SK-N-SH treated with all-trans-retinoic acid at 6 μM for 48 hours (cell line): Measurements from ENCODE around the gene STMND1.

Experiments
- ATAC-seq: fragments of 200-7000 bp; cut with Tn5 transposase; 3 replicates; pipeline ENCODE4 v1.9.1; 2020; ENCODE audit warnings: mild to moderate bottlenecking, moderate library complexity
- ARNTL ChIP-seq: fragments of 450-650 bp; formaldehyde crosslinking; IDR thresholded peaks from 2 replicates; pipeline ENCODE4 v1.5.0; 2020; ENCODE audit warnings: low read depth, mild to moderate bottlenecking, moderate library complexity, borderline replicate concordance
- BACH2 ChIP-seq: fragments of 250-450 bp; sonication (Bioruptor Pico); IDR thresholded peaks from 2 replicates; pipeline ENCODE4 v1.9.0; 2021; ENCODE audit warnings: mild to moderate bottlenecking, borderline replicate concordance
- CREB5 ChIP-seq: fragments of 250-450 bp; sonication (Bioruptor Pico); IDR thresholded peaks from 2 replicates; pipeline ENCODE4 v1.5.1; 2020; ENCODE audit warnings: low read depth, mild to moderate bottlenecking, moderate library complexity
- CSDC2 ChIP-seq: fragments of 250-450 bp; sonication (Bioruptor Pico); IDR thresholded peaks from 2 replicates; pipeline ENCODE4 v1.5.0; 2020; ENCODE audit warnings: mild to moderate bottlenecking, moderate library complexity
- CSRNP3 ChIP-seq: fragments of 250-450 bp; sonication (Bioruptor Pico); IDR thresholded peaks from 2 replicates; pipeline ENCODE4 v1.5.1; 2021; ENCODE audit warnings: mild to moderate bottlenecking, moderate library complexity
- ESRRG ChIP-seq: fragments of 250-450 bp; sonication (Bioruptor Pico); IDR thresholded peaks from 2 replicates; pipeline ENCODE4 v1.6.1; 2021; ENCODE audit warnings: mild to moderate bottlenecking
- GLIS3 ChIP-seq: fragments of 250-450 bp; sonication (Bioruptor Pico); IDR thresholded peaks from 2 replicates; pipeline ENCODE4 v1.5.0; 2020; ENCODE audit warnings: mild to moderate bottlenecking, moderate library complexity
- ISL1 ChIP-seq: fragments of 250-450 bp; sonication (Bioruptor Pico); IDR thresholded peaks from 2 replicates; pipeline ENCODE4 v2.1.2; 2022; ENCODE audit warnings: mild to moderate bottlenecking, moderate library complexity
- OSR1 ChIP-seq: fragments of 250-450 bp; sonication (Bioruptor Pico); IDR thresholded peaks from 2 replicates; pipeline ENCODE4 v1.8.0; 2022; ENCODE audit warnings: moderate library complexity, mild to moderate bottlenecking, inconsistent platforms
- PATZ1 ChIP-seq: fragments of 250-450 bp; sonication (Bioruptor Pico); IDR thresholded peaks from 2 replicates; pipeline ENCODE4 v1.8.0; 2020; ENCODE audit warnings: mild to moderate bottlenecking, moderate library complexity, borderline replicate concordance
- PPARA ChIP-seq: fragments of 250-450 bp; sonication (Bioruptor Pico); IDR thresholded peaks from 2 replicates; pipeline ENCODE4 v1.5.0; 2020; ENCODE audit warnings: mild to moderate bottlenecking, borderline replicate concordance
- TCF4 ChIP-seq: fragments of 250-450 bp; sonication (Bioruptor Pico); IDR thresholded peaks from 2 replicates; pipeline ENCODE4 v1.8.0; 2021; ENCODE audit warnings: mild to moderate bottlenecking, moderate library complexity, borderline replicate concordance
- TOX ChIP-seq: fragments of 250-450 bp; sonication (Bioruptor Pico); IDR thresholded peaks from 2 replicates; pipeline ENCODE4 v1.8.0; 2021; ENCODE audit warnings: mild to moderate bottlenecking, moderate library complexity, borderline replicate concordance
- TSHZ2 ChIP-seq: fragments of 250-450 bp; sonication (Bioruptor Pico); IDR thresholded peaks from 2 replicates; pipeline ENCODE4 v1.5.0; 2020; ENCODE audit warnings: mild to moderate bottlenecking, moderate library complexity
- ZC3H10 ChIP-seq: fragments of 250-450 bp; sonication (Bioruptor Pico); IDR thresholded peaks from 2 replicates; pipeline ENCODE4 v1.5.1; 2021; ENCODE audit warnings: mild to moderate bottlenecking, moderate library complexity
- ZFP3 ChIP-seq: fragments of 250-450 bp; sonication (Bioruptor Pico); IDR thresholded peaks from 2 replicates; pipeline ENCODE4 v1.5.0; 2020; ENCODE audit warnings: mild to moderate bottlenecking, moderate library complexity
- ZFP30 ChIP-seq: fragments of 450-650 bp; formaldehyde crosslinking; IDR thresholded peaks from 2 replicates; pipeline ENCODE4 v1.5.0; 2022; ENCODE audit warnings: mild to moderate bottlenecking, moderate library complexity
- ZNF565 ChIP-seq: fragments of 450-650 bp; formaldehyde crosslinking; conservative IDR thresholded peaks from 2 replicates; pipeline ENCODE4 v1.5.0; 2020; ENCODE audit warnings: low read depth, mild to moderate bottlenecking, moderate library complexity
- ZNF8 ChIP-seq: fragments of 450-650 bp; formaldehyde crosslinking; IDR thresholded peaks from 2 replicates; pipeline ENCODE4 v1.5.0; 2020; ENCODE audit warnings: mild to moderate bottlenecking, moderate library complexity

STMND1 gene

GRCh38 chr6:17132967-17133366 lies 31.1 kb downstream of the STMND1 start:
- ATAC-seq: no peak
- no peak for TF ChIP-seq ARNTL (CRISPR knock-in tag)
- no peak for TF ChIP-seq ZNF565
- TF ChIP-seq PPARA (CRISPR knock-in tag): no peak
- no peak for TF ChIP-seq ZC3H10 (CRISPR knock-in tag)
- no peak for TF ChIP-seq OSR1

- ATAC-seq: no peak
- no peak for TF ChIP-seq ZNF8
- TF ChIP-seq ZC3H10 (CRISPR knock-in tag): no peak
- TF ChIP-seq TOX (CRISPR knock-in tag): no peak
- TF ChIP-seq CSRNP3: no peak
- TF ChIP-seq ARNTL (CRISPR knock-in tag): no peak
- no peak for TF ChIP-seq ZFP30 (CRISPR knock-in tag)
- TF ChIP-seq TCF4 (CRISPR knock-in tag): no peak
- TF ChIP-seq CREB5: no peak
- no peak for TF ChIP-seq ZNF565
- no peak for TF ChIP-seq PATZ1 (CRISPR knock-in tag)
Observed at GRCh38 chr6:17138033-17138432, 36.2 kb downstream of the STMND1 start.

GRCh38 chr6:17144016-17144415 lies 42.2 kb downstream of the STMND1 start:
- TF ChIP-seq ZFP30 (CRISPR knock-in tag) (no peak), PPARA (CRISPR knock-in tag) (no peak), ISL1 (CRISPR knock-in tag) (no peak), TOX (CRISPR knock-in tag) (no peak), ZNF565 (no peak), CREB5 (no peak), TCF4 (CRISPR knock-in tag) (no peak), ESRRG (CRISPR knock-in tag) (no peak), CSDC2 (CRISPR knock-in tag) (no peak), TSHZ2 (CRISPR knock-in tag) (no peak), GLIS3 (no peak), BACH2 (CRISPR knock-in tag) (no peak), CSRNP3 (no peak), ARNTL (CRISPR knock-in tag) (no peak), ZFP3 (CRISPR knock-in tag) (no peak)

More at GRCh38 chr6:17144016-17144415, 42.2 kb downstream of the STMND1 start:
- ATAC-seq: no peak
